HL-60 (cell line): ENCODE results near the gene RNF112.

Experiments used
- CTCF ChIP-seq: IDR thresholded peaks from one replicate; pipeline ENCODE4 v1.5.1; 2011; ENCODE audit warnings: low read length, control low read depth, inconsistent platforms; ENCODE audit not compliant: insufficient read depth
- GABPA ChIP-seq: IDR thresholded peaks from 2 replicates; pipeline ENCODE4 v1.6.1; 2012; ENCODE audit warnings: low read depth

GRCh38 chr17:19445105-19445504 lies 34.1 kb downstream of the RNF112 start:
- TF ChIP-seq CTCF, result no peak
- no peak for TF ChIP-seq GABPA
